Measurements from ENCODE around the gene TMC7. TPM values are rescaled to one million over a fixed set of nuclear protein-coding genes. Genes with fewer than 3 reads are reported as not detected.

Gene TMC7
- total and polyA plus RNA-seq, 2 of the 13 experiments (the other 11 are each of a cell fraction or from before 2014, with no cell fraction given), result 1.2 to 5.1 TPM

- TF ChIP-seq REST (IDR thresholded peaks at IDR 0.05; ENCODE audit: borderline replicate concordance in 1 of 2, low read depth in 1 of 2, low read length in 2 of 2), result no peak
- no peak for TF ChIP-seq ZFP62 (CRISPR knock-in tag; IDR thresholded peaks at IDR 0.05)
- no peak for TF ChIP-seq ZNF44 (CRISPR knock-in tag; IDR thresholded peaks at IDR 0.05)
- TF ChIP-seq MIXL1 (CRISPR knock-in tag; IDR thresholded peaks at IDR 0.05), result peak; percentile 90
- TF ChIP-seq REPIN1 (CRISPR knock-in tag; IDR thresholded peaks at IDR 0.05; ENCODE audit: borderline replicate concordance, low read depth), result peak; percentile 28; the same call in 1 of the 2 replicates
- peak; percentile 76; the same call in 1 of the 2 replicates for TF ChIP-seq ZNF331 (CRISPR knock-in tag; IDR thresholded peaks at IDR 0.05)
- peak; percentile 85 for TF ChIP-seq DPF2 (CRISPR knock-in tag; IDR thresholded peaks at IDR 0.05; ENCODE audit: borderline replicate concordance, low read depth)
- TF ChIP-seq DRAP1 (CRISPR knock-in tag; IDR thresholded peaks at IDR 0.05), result peak; percentile 65
- TF ChIP-seq MIER3 (CRISPR knock-in tag; IDR thresholded peaks at IDR 0.05; ENCODE audit: borderline replicate concordance), result peak; percentile 87; the same call in 1 of the 2 replicates
- peak; percentile 68 for TF ChIP-seq GABPB1 (CRISPR knock-in tag; IDR thresholded peaks at IDR 0.05)
- peak; percentile 34 for TF ChIP-seq ZNF574 (CRISPR knock-in tag; IDR thresholded peaks at IDR 0.05)
- no peak for TF ChIP-seq NFE2L1 (CRISPR knock-in tag; IDR thresholded peaks at IDR 0.05; ENCODE audit: borderline replicate concordance)
- TF ChIP-seq KLF15 (CRISPR knock-in tag; IDR thresholded peaks at IDR 0.05; ENCODE audit: borderline replicate concordance), result no peak
- no peak for TF ChIP-seq JUN (CRISPR knock-in tag; IDR thresholded peaks at IDR 0.05)
- 0 out of 2 replicates have a peak, but pooled peaks have one; percentile 50 for TF ChIP-seq ZKSCAN8 (CRISPR knock-in tag; IDR thresholded peaks at IDR 0.05; ENCODE audit: borderline replicate concordance)
- peak; percentile 64 to 74 for TF ChIP-seq NR2F1 (CRISPR knock-in tag; IDR thresholded peaks at IDR 0.05)
- TF ChIP-seq MAFF (IDR thresholded peaks at IDR 0.05; ENCODE audit: low read depth, low read length), result no peak
- TF ChIP-seq TBX2 (CRISPR knock-in tag; IDR thresholded peaks at IDR 0.05; ENCODE audit: borderline replicate concordance), result peak; percentile 23; the same call in 1 of the 2 replicates
- TF ChIP-seq RARG (CRISPR knock-in tag; IDR thresholded peaks at IDR 0.05; ENCODE audit: low read depth), result no peak
- TF ChIP-seq KLF11 (CRISPR knock-in tag; IDR thresholded peaks at IDR 0.05), result no peak
Observed at GRCh38 chr16:18936727-18937340, 46.9 kb upstream of the TMC7 start (continued).
